Peyer's patch (tissue), 4 donors: Measurements from ENCODE around the gene TPRG1L. TPM values are rescaled to one million over a fixed set of nuclear protein-coding genes. Genes with fewer than 3 reads are reported as not detected.

ENCODE experiments used
- DNase-seq, 3 donors: peaks; one replicate each; pipeline ENCODE4 v3.0.0-alpha.2; 2017 to 2019
- H3K27ac ChIP-seq, 4 donors: fragments of 200-600 bp; sonication (generic); one replicate each; pipeline ENCODE4 v1.5.1; 2016 to 2019
- H3K27me3 ChIP-seq, 2 donors: fragments of 200-600 bp; sonication (generic); one replicate each; pipeline ENCODE4 v1.5.1; 2019
- H3K36me3 ChIP-seq, 3 donors: fragments of 200-600 bp; sonication (generic); one replicate each; pipeline ENCODE4 v1.5.1; 2016 to 2019
- H3K4me1 ChIP-seq, 4 donors: fragments of 200-600 bp; sonication (generic); one replicate each; pipeline ENCODE4 v1.5.1; 2016 to 2019
- H3K4me3 ChIP-seq, 4 donors: fragments of 200-600 bp; sonication (generic); 1 replicate in 3 of 4; 2 replicates in 1 of 4; pipeline ENCODE4 v1.5.1; 2016 to 2019; ENCODE audit warnings: mild to moderate bottlenecking in 1 of 4
- H3K9me3 ChIP-seq, 4 donors: fragments of 200-600 bp; sonication (generic); one replicate each; pipeline ENCODE4 v1.5.1; 2016 to 2019; ENCODE audit warnings: mild to moderate bottlenecking in 1 of 4
- POLR2A ChIP-seq, 2 donors: fragments of 450-650 bp; IDR thresholded peaks; one replicate each; pipeline ENCODE4 v1.5.1; 2017; ENCODE audit warnings: antibody characterized with exemption in 2 of 2, mild to moderate bottlenecking in 2 of 2, moderate library complexity in 2 of 2
- total RNA-seq, 4 donors: library from RNA; depleted of rRNA; stranded (reverse); fragments of >200 nt; gene quantifications; one replicate each; pipeline ENCODE4 v1.1.0, GENCODE V29; 2016
- TF ChIP-seq, protein P1 (sequence below), 6 experiments: fragments of 450-650 bp in 4 of 6; fragments of 200-600 bp in 2 of 6; sonication (generic) in 1 of 6; IDR thresholded peaks; one replicate each; pipeline ENCODE4 v1.5.1; 2017 to 2019; ENCODE audit warnings: antibody characterized with exemption in 6 of 6, mild to moderate bottlenecking in 3 of 6, moderate library complexity in 1 of 6

TPRG1L gene
- total RNA-seq, 4 donors from 2014 or later = 16.5 to 93.9 (median 71.3) TPM

DNA sequence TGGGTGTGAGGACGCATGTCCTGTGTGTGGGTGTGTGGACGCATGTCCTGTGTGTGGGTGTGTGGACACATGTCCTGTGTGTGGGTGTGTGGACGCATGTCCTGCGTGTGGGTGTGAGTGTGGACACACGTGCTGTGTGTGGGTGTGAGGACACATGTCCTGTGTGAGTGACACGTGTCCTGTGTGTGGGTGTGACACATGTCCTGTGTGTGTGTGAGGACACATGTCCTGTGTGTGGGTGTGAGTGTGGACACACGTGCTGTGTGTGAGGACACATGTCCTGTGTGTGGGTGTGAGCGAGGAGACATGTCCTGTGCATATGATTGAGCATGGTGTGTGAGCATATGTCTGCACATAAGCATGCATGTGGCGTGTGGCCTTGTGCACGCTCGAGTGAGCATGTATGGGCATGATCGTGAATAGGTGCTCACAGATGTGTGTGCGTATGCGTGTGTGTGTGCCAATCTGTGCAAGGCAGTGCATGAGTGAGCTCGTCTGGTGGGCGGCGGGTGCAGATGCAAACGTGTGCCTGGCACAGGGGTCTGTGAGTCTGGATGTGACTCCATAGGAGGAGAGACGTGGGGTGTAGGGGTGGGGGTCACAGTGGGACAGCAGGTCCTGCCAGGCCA, 38.8 kb upstream of the TPRG1L start:
- H3K36me3 ChIP-seq = no peaks in the 10 kb centered on the region
- TF ChIP-seq POLR2A (IDR thresholded peaks at IDR 0.05) = no peak
- no peaks in the 10 kb centered on the region for H3K4me1 ChIP-seq
- no peak overlapping the region for H3K4me3 ChIP-seq
- no peaks in the 10 kb centered on the region for H3K27me3 ChIP-seq
- no peak for DNase-seq
- no peak overlapping the region for H3K27ac ChIP-seq
- no peaks in the 10 kb centered on the region for H3K9me3 ChIP-seq

GRCh38 chr1:3586986-3587759, 37.6 kb upstream of the TPRG1L start:
- no peaks in the 10 kb centered on the region for H3K36me3 ChIP-seq
- TF ChIP-seq, protein P1, sequence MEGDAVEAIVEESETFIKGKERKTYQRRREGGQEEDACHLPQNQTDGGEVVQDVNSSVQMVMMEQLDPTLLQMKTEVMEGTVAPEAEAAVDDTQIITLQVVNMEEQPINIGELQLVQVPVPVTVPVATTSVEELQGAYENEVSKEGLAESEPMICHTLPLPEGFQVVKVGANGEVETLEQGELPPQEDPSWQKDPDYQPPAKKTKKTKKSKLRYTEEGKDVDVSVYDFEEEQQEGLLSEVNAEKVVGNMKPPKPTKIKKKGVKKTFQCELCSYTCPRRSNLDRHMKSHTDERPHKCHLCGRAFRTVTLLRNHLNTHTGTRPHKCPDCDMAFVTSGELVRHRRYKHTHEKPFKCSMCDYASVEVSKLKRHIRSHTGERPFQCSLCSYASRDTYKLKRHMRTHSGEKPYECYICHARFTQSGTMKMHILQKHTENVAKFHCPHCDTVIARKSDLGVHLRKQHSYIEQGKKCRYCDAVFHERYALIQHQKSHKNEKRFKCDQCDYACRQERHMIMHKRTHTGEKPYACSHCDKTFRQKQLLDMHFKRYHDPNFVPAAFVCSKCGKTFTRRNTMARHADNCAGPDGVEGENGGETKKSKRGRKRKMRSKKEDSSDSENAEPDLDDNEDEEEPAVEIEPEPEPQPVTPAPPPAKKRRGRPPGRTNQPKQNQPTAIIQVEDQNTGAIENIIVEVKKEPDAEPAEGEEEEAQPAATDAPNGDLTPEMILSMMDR (IDR thresholded peaks at IDR 0.05) = no peak
- no peak for TF ChIP-seq POLR2A (IDR thresholded peaks at IDR 0.05)
- H3K4me3 ChIP-seq = no peak overlapping the region
- H3K27ac ChIP-seq = no peak overlapping the region
- H3K27me3 ChIP-seq = no peaks in the 10 kb centered on the region
- no peak for DNase-seq
- H3K9me3 ChIP-seq = no peaks in the 10 kb centered on the region
- no peaks in the 10 kb centered on the region for H3K4me1 ChIP-seq

DNA sequence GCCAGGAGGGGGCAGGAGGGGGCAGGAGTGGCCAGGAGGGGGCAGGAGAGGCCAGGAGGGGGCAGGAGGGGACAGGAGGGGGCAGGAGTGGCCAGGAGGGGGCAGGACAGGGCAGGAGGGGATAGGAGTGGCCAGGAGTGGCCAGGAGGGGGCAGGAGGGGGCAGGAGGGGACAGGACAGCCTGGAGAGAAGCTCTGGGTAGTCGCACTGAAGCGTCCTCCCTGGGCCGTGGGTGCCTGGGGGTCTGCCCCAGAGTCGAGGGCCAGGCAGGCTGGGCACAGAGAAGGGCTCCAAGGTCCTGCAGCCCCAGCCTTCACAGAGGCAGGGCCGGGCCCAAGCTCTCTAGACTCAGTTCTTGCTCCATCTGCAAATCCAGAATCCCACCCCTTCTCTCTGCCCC, 36.4 kb upstream of the TPRG1L start:
- Histone ChIP-seq H3K36me3 (no peaks in the 10 kb centered on the region), H3K27ac (no peak overlapping the region), H3K9me3 (no peaks in the 10 kb centered on the region), H3K4me1 (no peaks in the 10 kb centered on the region), H3K27me3 (no peaks in the 10 kb centered on the region), H3K4me3 (no peak overlapping the region)
- TF ChIP-seq POLR2A (IDR thresholded peaks at IDR 0.05) = no peak
- TF ChIP-seq, protein P1 (IDR thresholded peaks at IDR 0.05) = no peak
- DNase-seq = no peak

DNA sequence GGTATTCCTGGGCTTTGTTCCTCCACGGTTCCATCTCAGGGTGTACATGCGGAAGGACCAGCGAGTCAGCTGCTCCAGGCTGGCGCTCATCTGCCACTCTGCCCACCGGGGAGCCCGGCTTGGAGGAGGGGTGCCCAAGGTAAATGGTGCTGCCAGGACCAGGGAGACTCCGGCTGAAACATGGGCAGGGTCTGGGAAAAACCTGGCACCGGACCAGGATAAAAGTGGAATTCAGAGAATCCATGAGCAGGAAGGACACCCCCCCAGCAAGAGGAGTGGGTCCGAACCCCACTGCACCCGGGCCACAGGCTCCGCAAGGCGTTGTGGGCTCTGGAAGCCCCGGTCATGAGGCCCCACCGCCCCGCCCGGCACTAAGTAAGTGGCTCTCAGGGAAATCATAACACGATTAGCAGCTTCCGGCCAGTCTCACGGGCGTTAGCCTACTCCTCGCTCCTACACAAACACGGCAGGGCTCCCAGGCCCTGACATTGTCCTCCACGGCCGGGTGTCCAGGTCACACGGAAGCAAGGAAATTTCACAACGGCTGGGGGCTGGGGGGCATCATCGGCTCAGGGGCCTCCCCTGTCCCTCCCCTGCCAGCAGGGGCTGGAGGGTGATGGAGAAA, 34.6 kb upstream of the TPRG1L start:
- H3K27ac ChIP-seq = no peak overlapping the region
- H3K4me1 ChIP-seq = no peaks in the 10 kb centered on the region
- no peaks in the 10 kb centered on the region for H3K27me3 ChIP-seq
- H3K9me3 ChIP-seq = no peaks in the 10 kb centered on the region
- TF ChIP-seq, protein P1 (IDR thresholded peaks at IDR 0.05) = no peak
- no peak for TF ChIP-seq POLR2A (IDR thresholded peaks at IDR 0.05)
- no peaks in the 10 kb centered on the region for H3K36me3 ChIP-seq
- no peak overlapping the region for H3K4me3 ChIP-seq
- DNase-seq = no peak

GRCh38 chr1:3590951-3591865, 33.6 kb upstream of the TPRG1L start:
- TF ChIP-seq POLR2A (IDR thresholded peaks at IDR 0.05) = no peak
- TF ChIP-seq, protein P1 (IDR thresholded peaks at IDR 0.05) = no peak
- Histone ChIP-seq H3K36me3 (no peaks in the 10 kb centered on the region), H3K4me1 (no peaks in the 10 kb centered on the region), H3K27ac (no peak overlapping the region), H3K27me3 (no peaks in the 10 kb centered on the region), H3K9me3 (no peaks in the 10 kb centered on the region), H3K4me3 (no peak overlapping the region)
- DNase-seq = no peak
